Measurements from ENCODE around the gene NOTCH1. TPM values are rescaled to one million over a fixed set of nuclear protein-coding genes. Genes with fewer than 3 reads are reported as not detected.

The NOTCH1 gene
- total RNA-seq, 2 experiments from 2014 or later = 45.7 to 47.6 TPM

DNA sequence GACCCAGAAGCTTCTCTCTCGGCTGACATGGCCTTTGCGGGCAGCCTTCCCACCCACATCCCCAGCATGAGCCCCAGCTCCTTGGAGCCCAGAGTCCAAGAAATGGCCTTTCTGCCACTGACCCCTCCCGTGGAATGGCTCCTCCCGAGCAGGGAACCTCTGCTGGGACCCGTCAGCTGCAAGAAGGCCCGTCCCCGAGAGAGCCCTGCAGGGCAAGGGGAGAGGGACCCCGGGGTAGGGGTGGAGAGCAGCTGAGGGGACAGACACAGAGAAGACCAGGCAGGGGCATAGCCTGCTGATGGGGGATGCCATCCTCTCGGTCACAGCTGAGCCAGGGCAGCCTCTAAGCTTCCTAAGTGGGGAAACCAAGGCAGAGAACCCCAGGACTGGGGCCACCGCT, 11.2 kb upstream of the NOTCH1 start:
- peaks cover 2% of the 10 kb centered on the region for H3K36me3 Mint-ChIP-seq (ENCODE audit: low read depth)
- peaks cover 7% of the 10 kb centered on the region for H3K9me3 Mint-ChIP-seq
- TF ChIP-seq, protein P1, sequence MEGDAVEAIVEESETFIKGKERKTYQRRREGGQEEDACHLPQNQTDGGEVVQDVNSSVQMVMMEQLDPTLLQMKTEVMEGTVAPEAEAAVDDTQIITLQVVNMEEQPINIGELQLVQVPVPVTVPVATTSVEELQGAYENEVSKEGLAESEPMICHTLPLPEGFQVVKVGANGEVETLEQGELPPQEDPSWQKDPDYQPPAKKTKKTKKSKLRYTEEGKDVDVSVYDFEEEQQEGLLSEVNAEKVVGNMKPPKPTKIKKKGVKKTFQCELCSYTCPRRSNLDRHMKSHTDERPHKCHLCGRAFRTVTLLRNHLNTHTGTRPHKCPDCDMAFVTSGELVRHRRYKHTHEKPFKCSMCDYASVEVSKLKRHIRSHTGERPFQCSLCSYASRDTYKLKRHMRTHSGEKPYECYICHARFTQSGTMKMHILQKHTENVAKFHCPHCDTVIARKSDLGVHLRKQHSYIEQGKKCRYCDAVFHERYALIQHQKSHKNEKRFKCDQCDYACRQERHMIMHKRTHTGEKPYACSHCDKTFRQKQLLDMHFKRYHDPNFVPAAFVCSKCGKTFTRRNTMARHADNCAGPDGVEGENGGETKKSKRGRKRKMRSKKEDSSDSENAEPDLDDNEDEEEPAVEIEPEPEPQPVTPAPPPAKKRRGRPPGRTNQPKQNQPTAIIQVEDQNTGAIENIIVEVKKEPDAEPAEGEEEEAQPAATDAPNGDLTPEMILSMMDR (IDR thresholded peaks at IDR 0.05) = no peak
- H3K27me3 Mint-ChIP-seq = no peaks in the 10 kb centered on the region
- H3K4me1 Mint-ChIP-seq (ENCODE audit: low read depth) = peaks cover 7% of the 10 kb centered on the region
- H3K27ac Mint-ChIP-seq = no peak overlapping the region
- intact Hi-C loops (cut with micrococcal nuclease) = no loop called here
- CTCF ChIA-PET = no interaction called here
- H3K4me3 Mint-ChIP-seq = no peak overlapping the region
- DNase-seq = no peak
- POLR2A ChIA-PET = interaction anchor here (0.6 to 1.9 kb wide), 3 partner anchors 8 to 32 kb away, joined by 3 to 6 read pairs (median 3); no protein-coding TSS in a partner anchor
- no peak for ATAC-seq

DNA sequence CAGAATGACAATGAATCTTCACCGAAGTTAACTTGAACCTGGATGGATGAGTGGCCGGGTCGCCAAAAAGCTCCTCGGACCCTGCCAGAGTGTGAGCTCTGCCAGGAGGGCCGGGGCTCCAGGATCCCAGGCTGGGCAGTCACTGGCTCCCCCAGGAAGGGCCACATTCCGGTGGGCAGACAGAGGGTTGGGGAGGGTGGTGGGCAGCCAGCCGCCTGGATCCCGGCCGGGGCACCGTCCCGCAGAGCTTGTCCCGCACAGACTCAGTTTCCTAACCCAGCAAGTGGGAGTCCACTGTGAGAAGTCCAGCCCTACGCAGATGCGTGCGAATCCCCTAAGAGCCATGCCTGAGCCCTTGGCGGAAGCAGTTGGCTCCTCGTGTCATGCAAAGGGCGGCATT, 10.3 kb upstream of the NOTCH1 start:
- H3K9me3 Mint-ChIP-seq = peaks cover 7% of the 10 kb centered on the region
- H3K36me3 Mint-ChIP-seq (ENCODE audit: low read depth) = peaks cover 2% of the 10 kb centered on the region
- H3K4me1 Mint-ChIP-seq (ENCODE audit: low read depth) = peaks cover 14% of the 10 kb centered on the region
- ATAC-seq (no peak), DNase-seq (no peak)
- TF ChIP-seq, protein P1 (IDR thresholded peaks at IDR 0.05) = no peak
- no peak overlapping the region for H3K27ac Mint-ChIP-seq
- ChIA-PET POLR2A (interaction anchor here (1.9 kb wide), 1 partner anchor 23 kb away, joined by 6 read pairs; no protein-coding TSS in a partner anchor), CTCF (interaction anchor here (1.4 kb wide), 1 partner anchor 71 kb away, joined by 4 read pairs; no protein-coding TSS in a partner anchor)
- intact Hi-C loops (cut with micrococcal nuclease) = no loop called here
- no peaks in the 10 kb centered on the region for H3K27me3 Mint-ChIP-seq
- H3K4me3 Mint-ChIP-seq = no peak overlapping the region

DNA sequence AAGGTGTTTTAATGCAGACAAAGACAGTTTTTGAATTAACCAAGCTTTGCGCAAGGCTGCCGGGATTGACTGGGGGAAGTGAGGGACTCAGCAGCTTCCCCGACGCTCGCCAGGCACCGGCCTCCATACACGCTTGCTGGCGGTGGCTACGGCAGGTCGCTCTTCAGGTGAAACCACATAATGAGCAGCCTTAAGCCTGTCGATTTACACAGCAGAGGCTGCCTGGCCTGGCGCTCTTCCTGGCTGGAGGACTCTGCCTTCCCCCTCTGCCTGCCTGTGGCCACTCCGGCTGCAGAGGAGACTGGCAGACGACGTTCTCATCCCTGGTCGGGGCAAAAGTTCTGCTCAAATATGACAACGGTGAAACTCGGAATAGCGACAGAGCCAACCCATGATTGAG, 9.0 kb upstream of the NOTCH1 start:
- Mint-ChIP-seq H3K9me3 (peaks cover 7% of the 10 kb centered on the region), H3K4me3 (no peak overlapping the region), H3K36me3 (ENCODE audit: low read depth) (peaks cover 2% of the 10 kb centered on the region), H3K27me3 (no peaks in the 10 kb centered on the region), H3K27ac (no peak overlapping the region), H3K4me1 (ENCODE audit: low read depth) (peaks cover 21% of the 10 kb centered on the region)
- intact Hi-C loops (cut with micrococcal nuclease) = no loop called here
- TF ChIP-seq, protein P1 (IDR thresholded peaks at IDR 0.05) = no peak
- ATAC-seq = no peak
- POLR2A ChIA-PET = no interaction called here
- CTCF ChIA-PET = interaction anchor here (1.4 kb wide), 1 partner anchor 70 kb away, joined by 4 read pairs; no protein-coding TSS in a partner anchor
- DNase-seq = no peak

DNA sequence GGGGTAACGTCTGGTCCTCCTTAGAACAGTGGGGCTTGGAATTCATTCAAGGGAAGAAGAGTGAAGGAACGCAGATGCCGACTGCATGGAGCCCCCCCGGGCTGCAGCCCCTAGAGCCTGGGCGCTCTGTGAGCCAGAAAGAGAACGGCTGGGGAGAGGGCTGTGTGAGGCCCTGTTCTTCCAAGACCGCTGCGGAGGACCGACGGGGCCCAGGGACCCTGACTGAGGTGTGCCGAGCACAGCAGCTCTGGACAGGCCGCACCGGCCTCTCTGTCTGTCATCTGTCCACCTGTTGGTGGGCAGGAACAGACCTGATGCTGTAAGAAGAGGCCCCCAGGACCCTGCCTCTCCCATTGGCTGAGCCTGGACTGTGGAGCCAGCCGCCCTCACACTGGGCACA, 7.7 kb upstream of the NOTCH1 start:
- TF ChIP-seq, protein P1 (IDR thresholded peaks at IDR 0.05) = no peak
- DNase-seq = no peak
- POLR2A ChIA-PET = interaction anchor here (0.7 kb wide), 2 partner anchors 15 to 20 kb away, joined by 3 read pairs; no protein-coding TSS in a partner anchor
- no peaks in the 10 kb centered on the region for H3K36me3 Mint-ChIP-seq (ENCODE audit: low read depth)
- CTCF ChIA-PET = no interaction called here
- H3K4me1 Mint-ChIP-seq (ENCODE audit: low read depth) = peaks cover 20% of the 10 kb centered on the region
- intact Hi-C loops (cut with micrococcal nuclease) = no loop called here
- no peaks in the 10 kb centered on the region for H3K27me3 Mint-ChIP-seq
- no peak overlapping the region for H3K4me3 Mint-ChIP-seq
- H3K27ac Mint-ChIP-seq = no peak overlapping the region
- H3K9me3 Mint-ChIP-seq = peaks cover 1% of the 10 kb centered on the region
- no peak for ATAC-seq

DNA sequence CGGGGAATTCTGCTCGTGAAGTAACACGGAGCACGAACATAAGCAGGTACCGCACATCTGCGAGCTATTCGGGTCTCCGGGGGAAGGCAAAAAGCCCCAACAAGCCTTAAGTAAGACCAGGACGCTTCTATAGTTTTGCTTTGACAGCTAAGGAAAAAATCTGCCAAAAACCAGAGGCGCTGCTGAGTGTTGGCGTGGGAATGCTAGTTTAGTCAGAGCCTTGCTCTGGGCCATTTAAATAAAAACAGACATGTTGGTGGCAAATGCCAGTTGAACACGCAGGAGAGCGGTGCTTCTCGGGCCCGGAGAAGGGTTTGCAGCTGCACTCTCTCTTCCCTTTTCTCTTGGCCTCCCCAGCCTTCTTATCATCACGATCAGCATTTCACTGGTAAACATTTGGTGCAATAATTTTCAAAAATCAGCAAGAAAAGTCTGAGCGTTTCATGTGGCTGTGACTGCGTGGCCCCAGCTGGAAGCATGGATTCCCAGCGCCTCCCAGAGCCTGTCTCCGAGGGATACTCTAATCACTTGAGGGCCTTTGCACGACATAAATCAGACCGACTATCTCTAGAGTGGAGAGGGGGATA, 6.4 kb upstream of the NOTCH1 start:
- TF ChIP-seq, protein P1 (IDR thresholded peaks at IDR 0.05) = no peak
- Mint-ChIP-seq H3K9me3 (no peaks in the 10 kb centered on the region), H3K27me3 (no peaks in the 10 kb centered on the region), H3K4me3 (no peak overlapping the region), H3K36me3 (ENCODE audit: low read depth) (no peaks in the 10 kb centered on the region), H3K27ac (no peak overlapping the region), H3K4me1 (ENCODE audit: low read depth) (peaks cover 19% of the 10 kb centered on the region)
- POLR2A ChIA-PET = interaction anchor here (0.9 kb wide), 1 partner anchor 35 kb away, joined by 4 read pairs; no protein-coding TSS in a partner anchor
- CTCF ChIA-PET = interaction anchor here (0.7 to 1.4 kb wide), 4 partner anchors 22 to 163 kb away, joined by 3 to 4 read pairs (median 4); no protein-coding TSS in a partner anchor
- ATAC-seq (peak; percentile 28), DNase-seq (no peak)
- intact Hi-C loops (cut with micrococcal nuclease) = no loop called here

Measured in activated CD8-positive, alpha-beta T cell treated with anti-CD3 and anti-CD28 coated beads for 36 hours (primary cell).